ENCODE results near the gene ASXL3.

The ASXL3 gene

DNA sequence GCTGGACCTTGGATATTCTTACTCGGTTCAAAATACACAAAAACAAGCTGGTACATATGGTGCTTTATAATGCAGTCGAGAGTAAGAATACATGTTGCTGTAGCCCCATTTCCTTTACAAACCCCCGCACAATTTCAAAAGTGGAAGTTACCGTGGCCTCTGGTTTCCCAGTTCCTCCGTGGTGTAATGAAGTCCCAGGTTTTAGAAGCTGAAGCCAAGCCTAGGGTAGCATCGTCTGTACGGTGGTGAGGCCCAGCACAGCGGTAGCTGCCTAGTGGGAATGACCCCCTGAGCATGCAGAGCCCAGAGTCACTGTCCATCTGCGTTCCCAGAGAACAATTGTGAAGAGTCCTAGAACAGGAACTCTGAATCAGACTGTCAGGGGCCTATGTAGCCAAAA, 171.8 kb downstream of the ASXL3 start:
- no peak overlapping the region for H3K27ac ChIP-seq
- TF ChIP-seq, protein P1, sequence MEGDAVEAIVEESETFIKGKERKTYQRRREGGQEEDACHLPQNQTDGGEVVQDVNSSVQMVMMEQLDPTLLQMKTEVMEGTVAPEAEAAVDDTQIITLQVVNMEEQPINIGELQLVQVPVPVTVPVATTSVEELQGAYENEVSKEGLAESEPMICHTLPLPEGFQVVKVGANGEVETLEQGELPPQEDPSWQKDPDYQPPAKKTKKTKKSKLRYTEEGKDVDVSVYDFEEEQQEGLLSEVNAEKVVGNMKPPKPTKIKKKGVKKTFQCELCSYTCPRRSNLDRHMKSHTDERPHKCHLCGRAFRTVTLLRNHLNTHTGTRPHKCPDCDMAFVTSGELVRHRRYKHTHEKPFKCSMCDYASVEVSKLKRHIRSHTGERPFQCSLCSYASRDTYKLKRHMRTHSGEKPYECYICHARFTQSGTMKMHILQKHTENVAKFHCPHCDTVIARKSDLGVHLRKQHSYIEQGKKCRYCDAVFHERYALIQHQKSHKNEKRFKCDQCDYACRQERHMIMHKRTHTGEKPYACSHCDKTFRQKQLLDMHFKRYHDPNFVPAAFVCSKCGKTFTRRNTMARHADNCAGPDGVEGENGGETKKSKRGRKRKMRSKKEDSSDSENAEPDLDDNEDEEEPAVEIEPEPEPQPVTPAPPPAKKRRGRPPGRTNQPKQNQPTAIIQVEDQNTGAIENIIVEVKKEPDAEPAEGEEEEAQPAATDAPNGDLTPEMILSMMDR (IDR thresholded peaks at IDR 0.05), result no peak
- no peaks in the 10 kb centered on the region for H3K4me1 ChIP-seq (ENCODE audit: control insufficient read depth in 1 of 2, insufficient read depth in 1 of 2, low read depth in 1 of 2, low read length in 1 of 2)
- no peaks in the 10 kb centered on the region for H3K9me3 ChIP-seq
- no peaks in the 10 kb centered on the region for H3K36me3 ChIP-seq
- no peaks in the 10 kb centered on the region for H3K27me3 ChIP-seq
- H3K4me3 ChIP-seq (ENCODE audit: low read depth in 1 of 2, low read length in 1 of 2), result no peak overlapping the region

DNA sequence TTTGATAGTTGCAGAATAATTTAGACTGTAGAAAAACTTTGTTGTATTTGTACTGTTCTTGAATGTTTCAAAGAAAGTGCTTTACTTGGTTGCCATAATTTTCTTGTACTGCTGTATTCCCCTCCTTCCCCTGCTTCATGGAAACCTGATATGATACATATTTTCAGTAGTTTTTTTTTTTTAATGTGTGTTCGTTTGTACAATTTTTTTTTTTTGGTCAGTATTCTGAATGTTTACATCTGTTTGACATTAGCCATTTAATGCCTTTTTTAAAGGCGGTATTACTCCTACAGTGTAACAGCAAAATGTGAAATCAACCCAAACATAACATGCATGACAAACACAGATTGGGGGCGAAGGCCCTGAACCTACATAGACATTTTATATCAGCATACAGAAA, 172.3 kb downstream of the ASXL3 start:
- no peaks in the 10 kb centered on the region for H3K36me3 ChIP-seq
- no peaks in the 10 kb centered on the region for H3K27me3 ChIP-seq
- no peaks in the 10 kb centered on the region for H3K4me1 ChIP-seq (ENCODE audit: control insufficient read depth in 1 of 2, insufficient read depth in 1 of 2, low read depth in 1 of 2, low read length in 1 of 2)
- H3K27ac ChIP-seq, result no peak overlapping the region
- H3K9me3 ChIP-seq, result no peaks in the 10 kb centered on the region
- H3K4me3 ChIP-seq (ENCODE audit: low read depth in 1 of 2, low read length in 1 of 2), result no peak overlapping the region
- TF ChIP-seq, protein P1 (IDR thresholded peaks at IDR 0.05), result no peak

DNA sequence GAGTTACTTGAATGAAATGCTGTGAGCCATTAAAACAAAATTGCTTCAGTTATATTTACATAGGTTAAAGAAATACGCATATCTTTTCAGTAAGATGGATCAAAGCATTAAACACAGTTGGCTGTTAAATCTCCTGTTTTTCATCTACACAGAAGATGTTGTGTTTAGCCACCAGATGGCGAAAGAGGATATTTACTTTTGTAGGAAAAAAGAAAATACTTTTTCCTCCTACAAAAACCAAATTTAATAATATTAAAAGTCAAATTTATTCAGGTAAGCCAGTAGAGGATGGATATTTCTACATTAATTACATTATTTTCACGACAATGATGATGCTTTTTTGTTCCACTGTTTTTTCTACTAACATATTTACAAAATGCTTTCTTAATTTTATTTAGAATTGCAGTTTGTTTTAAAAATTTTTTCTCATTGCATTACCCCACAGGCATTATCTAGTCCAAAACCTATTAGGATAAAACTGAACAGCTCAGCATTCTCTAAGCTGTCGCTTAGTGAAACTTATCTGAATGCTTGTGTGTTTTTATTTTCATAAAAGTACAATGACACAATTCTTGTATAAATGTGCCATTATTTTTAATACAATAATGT, 173.7 kb downstream of the ASXL3 start:
- TF ChIP-seq, protein P1 (IDR thresholded peaks at IDR 0.05), result no peak
- H3K36me3 ChIP-seq, result no peaks in the 10 kb centered on the region
- H3K27me3 ChIP-seq, result no peaks in the 10 kb centered on the region
- no peaks in the 10 kb centered on the region for H3K4me1 ChIP-seq (ENCODE audit: control insufficient read depth in 1 of 2, insufficient read depth in 1 of 2, low read depth in 1 of 2, low read length in 1 of 2)
- H3K27ac ChIP-seq, result no peak overlapping the region
- no peaks in the 10 kb centered on the region for H3K9me3 ChIP-seq
- H3K4me3 ChIP-seq (ENCODE audit: low read depth in 1 of 2, low read length in 1 of 2), result no peak overlapping the region

DNA sequence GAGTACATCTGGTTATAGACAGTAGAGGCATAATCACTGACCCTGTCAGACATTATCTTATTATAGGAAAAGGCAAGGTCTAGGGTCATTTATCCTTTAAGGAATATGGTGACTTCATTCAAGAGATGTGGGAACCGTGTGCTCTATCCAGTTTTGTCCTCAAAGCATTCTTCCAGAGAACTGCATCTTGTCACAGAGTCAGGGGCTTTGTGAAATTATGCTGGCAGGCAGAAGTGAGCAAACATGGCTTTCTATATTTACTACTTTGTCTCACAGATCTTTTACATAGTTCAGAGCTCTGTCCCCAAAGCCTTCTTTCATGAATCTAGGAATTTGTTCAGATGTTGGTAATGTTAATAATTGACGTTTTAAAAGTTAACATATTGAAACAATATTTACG, 177.4 kb downstream of the ASXL3 start:
- H3K4me1 ChIP-seq (ENCODE audit: control insufficient read depth in 1 of 2, insufficient read depth in 1 of 2, low read depth in 1 of 2, low read length in 1 of 2), result no peaks in the 10 kb centered on the region
- H3K4me3 ChIP-seq (ENCODE audit: low read depth in 1 of 2, low read length in 1 of 2), result no peak overlapping the region
- no peak overlapping the region for H3K27ac ChIP-seq
- H3K9me3 ChIP-seq, result no peaks in the 10 kb centered on the region
- TF ChIP-seq, protein P1 (IDR thresholded peaks at IDR 0.05), result no peak
- H3K36me3 ChIP-seq, result no peaks in the 10 kb centered on the region
- no peaks in the 10 kb centered on the region for H3K27me3 ChIP-seq

DNA sequence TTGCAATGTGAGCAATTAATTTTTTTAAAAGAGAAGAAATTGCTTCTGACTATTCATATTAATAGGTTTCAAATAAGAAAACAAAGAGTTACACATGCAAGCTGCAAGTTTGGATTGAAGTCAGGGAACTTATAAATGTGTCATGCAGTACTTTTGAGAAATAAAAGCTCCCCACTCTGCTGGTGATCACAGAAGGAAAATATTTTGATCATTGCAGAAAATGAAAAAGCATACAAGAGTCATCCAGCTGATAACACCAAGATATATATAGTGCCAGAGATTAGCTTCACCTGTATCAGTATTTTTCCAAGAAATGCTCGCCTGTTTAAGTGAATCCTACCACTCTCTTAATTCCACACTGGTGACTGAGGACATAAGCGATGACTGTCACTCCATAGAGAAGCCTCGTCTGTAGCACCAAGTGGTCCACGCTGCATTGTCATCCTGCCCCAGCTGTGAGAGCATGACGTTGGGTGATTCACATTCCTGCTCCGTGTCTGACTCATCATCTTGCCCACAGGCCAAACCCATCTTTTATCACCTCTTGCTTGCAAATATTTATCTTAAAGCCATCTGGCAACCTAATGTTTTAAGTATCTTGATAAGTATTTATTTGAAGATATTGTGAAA, 178.0 kb downstream of the ASXL3 start:
- H3K36me3 ChIP-seq, result no peaks in the 10 kb centered on the region
- no peaks in the 10 kb centered on the region for H3K9me3 ChIP-seq
- no peaks in the 10 kb centered on the region for H3K4me1 ChIP-seq (ENCODE audit: control insufficient read depth in 1 of 2, insufficient read depth in 1 of 2, low read depth in 1 of 2, low read length in 1 of 2)
- no peak overlapping the region for H3K27ac ChIP-seq
- no peak overlapping the region for H3K4me3 ChIP-seq (ENCODE audit: low read depth in 1 of 2, low read length in 1 of 2)
- H3K27me3 ChIP-seq, result no peaks in the 10 kb centered on the region
- TF ChIP-seq, protein P1 (IDR thresholded peaks at IDR 0.05), result no peak

Data from neutrophil (primary cell).